ENCODE measurements around the gene ALDH4A1. TPM values are rescaled to one million over a fixed set of nuclear protein-coding genes. Genes with fewer than 3 reads are reported as not detected.

The ALDH4A1 gene
- total RNA-seq, 1 donor from 2014 or later: 13.8 TPM

- DNase-seq (ENCODE audit: low read depth) (no peak), FAIRE-seq (no peak)
- Mint-ChIP-seq H3K4me3 (ENCODE audit: unreplicated experiment) (no peak overlapping the region), H3K9me3 (ENCODE audit: unreplicated experiment) (peaks cover under 1% of the 10 kb centered on the region), H3K27ac (ENCODE audit: unreplicated experiment) (no peak overlapping the region), H3K36me3 (ENCODE audit: low read depth, unreplicated experiment) (peaks cover 13% of the 10 kb centered on the region), H3K27me3 (ENCODE audit: low read depth, unreplicated experiment) (no peaks in the 10 kb centered on the region), H3K4me1 (ENCODE audit: low read depth, unreplicated experiment) (peaks cover 25% of the 10 kb centered on the region)
- Histone ChIP-seq H3K4me2 (ENCODE audit: low read length) (no peak overlapping the region), H3K4me1 (ENCODE audit: insufficient read depth, low read length) (peaks cover 31% of the 10 kb centered on the region), H3K79me2 (ENCODE audit: insufficient read depth, low read length) (peaks cover 91% of the 10 kb centered on the region), H2AFZ (ENCODE audit: low read depth, low read length) (no peak overlapping the region), H3K4me3 (ENCODE audit: insufficient read depth, low read depth, low read length) (no peak overlapping the region), H3K9me3 (ENCODE audit: insufficient read depth, low read depth, low read length) (no peaks in the 10 kb centered on the region), H3K9ac (ENCODE audit: low read length) (no peak overlapping the region), H3K36me3 (ENCODE audit: insufficient read depth, low read length) (peaks cover 6% of the 10 kb centered on the region), H4K20me1 (ENCODE audit: insufficient read depth, low read length) (peaks cover 78% of the 10 kb centered on the region), H3K27ac (ENCODE audit: low read depth, low read length) (no peak overlapping the region), H3K27me3 (ENCODE audit: insufficient read depth, low read length) (no peaks in the 10 kb centered on the region)
- TF ChIP-seq EZH2 (IDR thresholded peaks at IDR 0.05; ENCODE audit: insufficient read depth, low read length): no peak
- TF ChIP-seq CTCF (IDR thresholded peaks at IDR 0.05; ENCODE audit: insufficient read depth, low read depth, low read length): no peak
Observed at GRCh38 chr1:18919956-18920355, 17.6 kb upstream of the ALDH4A1 start.

GRCh38 chr1:18919197-18919905, 17.0 kb upstream of the ALDH4A1 start:
- Histone ChIP-seq H3K9ac (ENCODE audit: low read length) (no peak overlapping the region), H3K36me3 (ENCODE audit: insufficient read depth, low read length) (peaks cover 6% of the 10 kb centered on the region), H3K4me2 (ENCODE audit: low read length) (no peak overlapping the region), H3K9me3 (ENCODE audit: insufficient read depth, low read depth, low read length) (no peaks in the 10 kb centered on the region), H3K27me3 (ENCODE audit: insufficient read depth, low read length) (no peaks in the 10 kb centered on the region), H3K4me1 (ENCODE audit: insufficient read depth, low read length) (peaks cover 28% of the 10 kb centered on the region), H4K20me1 (ENCODE audit: insufficient read depth, low read length) (peaks cover 75% of the 10 kb centered on the region), H3K4me3 (ENCODE audit: insufficient read depth, low read depth, low read length) (no peak overlapping the region), H2AFZ (ENCODE audit: low read depth, low read length) (no peak overlapping the region), H3K27ac (ENCODE audit: low read depth, low read length) (no peak overlapping the region), H3K79me2 (ENCODE audit: insufficient read depth, low read length) (peaks cover 85% of the 10 kb centered on the region)
- Mint-ChIP-seq H3K27me3 (ENCODE audit: low read depth, unreplicated experiment) (no peaks in the 10 kb centered on the region), H3K9me3 (ENCODE audit: unreplicated experiment) (no peaks in the 10 kb centered on the region), H3K4me3 (ENCODE audit: unreplicated experiment) (no peak overlapping the region), H3K27ac (ENCODE audit: unreplicated experiment) (no peak overlapping the region), H3K36me3 (ENCODE audit: low read depth, unreplicated experiment) (peaks cover 13% of the 10 kb centered on the region), H3K4me1 (ENCODE audit: low read depth, unreplicated experiment) (peaks cover 22% of the 10 kb centered on the region)
- FAIRE-seq (no peak), DNase-seq (ENCODE audit: low read depth) (no peak)
- TF ChIP-seq CTCF (IDR thresholded peaks at IDR 0.05; ENCODE audit: insufficient read depth, low read depth, low read length): no peak
- TF ChIP-seq EZH2 (IDR thresholded peaks at IDR 0.05; ENCODE audit: insufficient read depth, low read length): no peak

DNA sequence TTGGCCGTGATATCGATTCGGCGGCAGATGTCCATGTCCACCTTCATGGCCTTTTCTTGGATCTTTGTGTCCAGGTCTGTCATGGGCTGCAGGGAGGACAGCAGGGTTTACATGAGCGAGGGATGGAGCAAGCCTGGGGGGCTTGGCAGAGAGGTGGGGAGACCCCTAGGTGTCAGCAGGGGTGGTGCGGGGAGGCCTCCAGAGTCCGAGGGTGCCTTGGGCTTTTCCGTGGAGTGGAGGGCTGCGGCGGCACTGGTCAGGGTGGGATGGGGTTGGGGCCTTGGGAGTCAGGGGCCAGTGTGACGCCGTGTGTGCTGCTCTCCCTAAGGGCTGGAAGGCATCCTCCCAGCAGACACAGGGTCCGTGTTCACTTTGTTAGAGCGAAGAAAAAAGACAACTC, 16.1 kb upstream of the ALDH4A1 start:
- peaks cover 13% of the 10 kb centered on the region for H3K36me3 Mint-ChIP-seq (ENCODE audit: low read depth, unreplicated experiment)

More for the DNA sequence above, 16.1 kb upstream of the ALDH4A1 start:
- Mint-ChIP-seq H3K27ac (ENCODE audit: unreplicated experiment) (no peak overlapping the region), H3K9me3 (ENCODE audit: unreplicated experiment) (no peaks in the 10 kb centered on the region), H3K4me1 (ENCODE audit: low read depth, unreplicated experiment) (peaks cover 18% of the 10 kb centered on the region), H3K4me3 (ENCODE audit: unreplicated experiment) (no peak overlapping the region), H3K27me3 (ENCODE audit: low read depth, unreplicated experiment) (no peaks in the 10 kb centered on the region)
- Histone ChIP-seq H2AFZ (ENCODE audit: low read depth, low read length) (no peak overlapping the region), H3K36me3 (ENCODE audit: insufficient read depth, low read length) (peaks cover 6% of the 10 kb centered on the region), H3K4me1 (ENCODE audit: insufficient read depth, low read length) (peaks cover 24% of the 10 kb centered on the region), H3K9ac (ENCODE audit: low read length) (no peak overlapping the region), H3K79me2 (ENCODE audit: insufficient read depth, low read length) (peaks cover 77% of the 10 kb centered on the region), H3K4me3 (ENCODE audit: insufficient read depth, low read depth, low read length) (no peak overlapping the region), H3K27me3 (ENCODE audit: insufficient read depth, low read length) (no peaks in the 10 kb centered on the region), H4K20me1 (ENCODE audit: insufficient read depth, low read length) (peaks cover 71% of the 10 kb centered on the region), H3K27ac (ENCODE audit: low read depth, low read length) (no peak overlapping the region), H3K9me3 (ENCODE audit: insufficient read depth, low read depth, low read length) (no peaks in the 10 kb centered on the region), H3K4me2 (ENCODE audit: low read length) (no peak overlapping the region)
- DNase-seq (ENCODE audit: low read depth) (no peak), FAIRE-seq (no peak)
- TF ChIP-seq CTCF (IDR thresholded peaks at IDR 0.05; ENCODE audit: insufficient read depth, low read depth, low read length) (no peak), EZH2 (IDR thresholded peaks at IDR 0.05; ENCODE audit: insufficient read depth, low read length) (no peak)

All from astrocyte (in vitro differentiated cells and primary cell).